HL-60 (cell line): Measurements from ENCODE around the gene CDC20. TPM values are rescaled to one million over a fixed set of nuclear protein-coding genes. Genes with fewer than 3 reads are reported as not detected.

ENCODE experiments used
- DNase-seq, 2 experiments: peaks; one replicate each; pipeline ENCODE4 v3.0.0-alpha.2; 2010 to 2020; ENCODE audit warnings: low read depth in 1 of 2, low spot score in 1 of 2
- H3K27ac ChIP-seq: fragments of 250-450 bp; sonication (Bioruptor Pico); replicated peaks from 2 replicates; pipeline ENCODE4 v1.5.1; 2020; ENCODE audit warnings: mild to moderate bottlenecking, moderate library complexity
- H3K27me3 ChIP-seq: fragments of 250-450 bp; sonication (Bioruptor Pico); 2 replicates; pipeline ENCODE4 v1.5.1; 2021; ENCODE audit warnings: mild to moderate bottlenecking, moderate library complexity; ENCODE audit not compliant: insufficient read depth, poor library complexity, severe bottlenecking
- H3K4me3 ChIP-seq: replicated peaks from 2 replicates; pipeline ENCODE4 v1.5.1; 2011; ENCODE audit warnings: mild to moderate bottlenecking, control low read depth, low read length; ENCODE audit not compliant: insufficient read depth
- GABPA ChIP-seq: IDR thresholded peaks from 2 replicates; pipeline ENCODE4 v1.6.1; 2012; ENCODE audit warnings: low read depth
- POLR2AphosphoS5 ChIP-seq: IDR thresholded peaks from 2 replicates; pipeline ENCODE4 v1.6.1; 2012; ENCODE audit warnings: low read depth
- SPI1 ChIP-seq: IDR thresholded peaks from 2 replicates; pipeline ENCODE4 v1.6.1; 2012; ENCODE audit warnings: low read depth, mild to moderate bottlenecking, borderline replicate concordance
- microRNA-seq: library from miRNA; unstranded; fragments of <30 nt; microRNA quantifications from one replicate; pipeline ENCODE4, GENCODE V29; 2018
- TF ChIP-seq, protein P1 (sequence below): IDR thresholded peaks from one replicate; pipeline ENCODE4 v1.5.1; 2011; ENCODE audit warnings: low read length, control low read depth, inconsistent platforms; ENCODE audit not compliant: insufficient read depth
- TF ChIP-seq, protein P2 (sequence below): IDR thresholded peaks from 2 replicates; pipeline ENCODE4 v1.6.1; 2012; ENCODE audit warnings: low read depth; ENCODE audit not compliant: insufficient replicate concordance

Gene CDC20

GRCh38 chr1:43405219-43405875 is 46.6 kb downstream of the CDC20 start:
- Histone ChIP-seq H3K27me3 (no peaks in the 10 kb centered on the region), H3K4me3 (no peak overlapping the region), H3K27ac (no peak overlapping the region)
- DNase-seq: no peak
- TF ChIP-seq, protein P1, sequence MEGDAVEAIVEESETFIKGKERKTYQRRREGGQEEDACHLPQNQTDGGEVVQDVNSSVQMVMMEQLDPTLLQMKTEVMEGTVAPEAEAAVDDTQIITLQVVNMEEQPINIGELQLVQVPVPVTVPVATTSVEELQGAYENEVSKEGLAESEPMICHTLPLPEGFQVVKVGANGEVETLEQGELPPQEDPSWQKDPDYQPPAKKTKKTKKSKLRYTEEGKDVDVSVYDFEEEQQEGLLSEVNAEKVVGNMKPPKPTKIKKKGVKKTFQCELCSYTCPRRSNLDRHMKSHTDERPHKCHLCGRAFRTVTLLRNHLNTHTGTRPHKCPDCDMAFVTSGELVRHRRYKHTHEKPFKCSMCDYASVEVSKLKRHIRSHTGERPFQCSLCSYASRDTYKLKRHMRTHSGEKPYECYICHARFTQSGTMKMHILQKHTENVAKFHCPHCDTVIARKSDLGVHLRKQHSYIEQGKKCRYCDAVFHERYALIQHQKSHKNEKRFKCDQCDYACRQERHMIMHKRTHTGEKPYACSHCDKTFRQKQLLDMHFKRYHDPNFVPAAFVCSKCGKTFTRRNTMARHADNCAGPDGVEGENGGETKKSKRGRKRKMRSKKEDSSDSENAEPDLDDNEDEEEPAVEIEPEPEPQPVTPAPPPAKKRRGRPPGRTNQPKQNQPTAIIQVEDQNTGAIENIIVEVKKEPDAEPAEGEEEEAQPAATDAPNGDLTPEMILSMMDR: no peak
- TF ChIP-seq GABPA: no peak
- TF ChIP-seq POLR2AphosphoS5: no peak
- no peak for TF ChIP-seq SPI1
- TF ChIP-seq, protein P2, sequence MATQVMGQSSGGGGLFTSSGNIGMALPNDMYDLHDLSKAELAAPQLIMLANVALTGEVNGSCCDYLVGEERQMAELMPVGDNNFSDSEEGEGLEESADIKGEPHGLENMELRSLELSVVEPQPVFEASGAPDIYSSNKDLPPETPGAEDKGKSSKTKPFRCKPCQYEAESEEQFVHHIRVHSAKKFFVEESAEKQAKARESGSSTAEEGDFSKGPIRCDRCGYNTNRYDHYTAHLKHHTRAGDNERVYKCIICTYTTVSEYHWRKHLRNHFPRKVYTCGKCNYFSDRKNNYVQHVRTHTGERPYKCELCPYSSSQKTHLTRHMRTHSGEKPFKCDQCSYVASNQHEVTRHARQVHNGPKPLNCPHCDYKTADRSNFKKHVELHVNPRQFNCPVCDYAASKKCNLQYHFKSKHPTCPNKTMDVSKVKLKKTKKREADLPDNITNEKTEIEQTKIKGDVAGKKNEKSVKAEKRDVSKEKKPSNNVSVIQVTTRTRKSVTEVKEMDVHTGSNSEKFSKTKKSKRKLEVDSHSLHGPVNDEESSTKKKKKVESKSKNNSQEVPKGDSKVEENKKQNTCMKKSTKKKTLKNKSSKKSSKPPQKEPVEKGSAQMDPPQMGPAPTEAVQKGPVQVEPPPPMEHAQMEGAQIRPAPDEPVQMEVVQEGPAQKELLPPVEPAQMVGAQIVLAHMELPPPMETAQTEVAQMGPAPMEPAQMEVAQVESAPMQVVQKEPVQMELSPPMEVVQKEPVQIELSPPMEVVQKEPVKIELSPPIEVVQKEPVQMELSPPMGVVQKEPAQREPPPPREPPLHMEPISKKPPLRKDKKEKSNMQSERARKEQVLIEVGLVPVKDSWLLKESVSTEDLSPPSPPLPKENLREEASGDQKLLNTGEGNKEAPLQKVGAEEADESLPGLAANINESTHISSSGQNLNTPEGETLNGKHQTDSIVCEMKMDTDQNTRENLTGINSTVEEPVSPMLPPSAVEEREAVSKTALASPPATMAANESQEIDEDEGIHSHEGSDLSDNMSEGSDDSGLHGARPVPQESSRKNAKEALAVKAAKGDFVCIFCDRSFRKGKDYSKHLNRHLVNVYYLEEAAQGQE: no peak

- no peak overlapping the region for H3K27ac ChIP-seq
- H3K4me3 ChIP-seq: no peak overlapping the region
- no peak for TF ChIP-seq GABPA
- TF ChIP-seq POLR2AphosphoS5: no peak
- TF ChIP-seq, protein P2: no peak
- TF ChIP-seq SPI1: no peak
- TF ChIP-seq, protein P1: no peak
- H3K27me3 ChIP-seq: no peaks in the 10 kb centered on the region
- no peak for DNase-seq
These were observed 47.1 kb downstream of the CDC20 start for GRCh38 chr1:43405876-43406234.

GRCh38 chr1:43410571-43410970 is 51.8 kb downstream of the CDC20 start:
- TF ChIP-seq, protein P1: no peak
- TF ChIP-seq SPI1: no peak
- no peak for DNase-seq
- Histone ChIP-seq H3K27me3 (no peaks in the 10 kb centered on the region), H3K27ac (no peak overlapping the region), H3K4me3 (no peak overlapping the region)

Small RNA genes lying within 50 kb of the gene (microRNA-seq; reads per million reads assigned to microRNA genes)
- not detected for gene MIR6734
